ENCODE data around the gene NLRP9.

- TF ChIP-seq CTCF (IDR thresholded peaks at IDR 0.05 in 8 of 11, conservative IDR thresholded peaks at IDR 0.05 in 3 of 11) (no peak), POLR2A (IDR thresholded peaks at IDR 0.05) (no peak)
Measured at GRCh38 chr19:55684946-55685681, 53.1 kb downstream of the NLRP9 start.

Data from spleen (tissue), 7 donors.